Sigmoid colon (tissue), 4 donors: Measurements from ENCODE around the gene LGALS9C.
"Not testable (repeated sequence)": the region's sequence is repeated elsewhere in the genome, so short reads cannot be mapped to it uniquely, and the experiment has no call there.

Source experiments
- CTCF ChIP-seq, 4 experiments: fragments of 450-650 bp in 3 of 4; fragments of 200-600 bp in 1 of 4; IDR thresholded peaks; one replicate each; pipeline ENCODE4 v1.5.1; 2016 to 2019; ENCODE audit warnings: antibody characterized with exemption in 4 of 4, mild to moderate bottlenecking in 3 of 4, moderate library complexity in 2 of 4
- POLR2A ChIP-seq, 2 donors: fragments of 450-650 bp; IDR thresholded peaks; one replicate each; pipeline ENCODE4 v1.6.1; 2016; ENCODE audit warnings: antibody characterized with exemption in 2 of 2, mild to moderate bottlenecking in 2 of 2, moderate library complexity in 2 of 2
- POLR2AphosphoS5 ChIP-seq, 4 donors: sonication (generic); formaldehyde crosslinking; IDR thresholded peaks; one replicate each; pipeline ENCODE4 v1.6.1; 2017; ENCODE audit warnings: antibody characterized with exemption in 4 of 4

GRCh38 chr17:18470345-18470930, 6.2 kb upstream of the LGALS9C start:
- TF ChIP-seq POLR2AphosphoS5, POLR2A, CTCF (IDR thresholded peaks at IDR 0.05): not testable (repeated sequence)
